ENCODE measurements around the gene TP53INP2.

DNA sequence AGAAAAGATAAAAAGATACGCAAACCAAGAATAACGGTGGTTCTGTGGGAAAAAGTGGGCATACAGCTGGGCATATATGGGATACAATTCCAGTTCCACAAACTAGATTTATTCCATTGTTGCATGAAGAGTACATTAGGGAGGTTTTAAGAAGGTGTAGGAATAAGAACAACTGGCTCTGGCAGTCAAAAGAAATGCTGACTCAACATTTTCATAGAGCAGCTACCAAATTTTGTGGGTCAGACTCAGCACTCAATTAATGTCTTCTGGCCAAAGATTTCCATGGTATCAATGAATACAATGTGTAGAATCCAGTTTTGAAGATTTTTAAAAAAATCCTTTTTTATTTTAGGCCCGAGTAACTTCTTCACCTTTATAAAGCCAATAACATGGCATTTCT, 40.2 kb downstream of the TP53INP2 start:
- TF ChIP-seq, protein P1, sequence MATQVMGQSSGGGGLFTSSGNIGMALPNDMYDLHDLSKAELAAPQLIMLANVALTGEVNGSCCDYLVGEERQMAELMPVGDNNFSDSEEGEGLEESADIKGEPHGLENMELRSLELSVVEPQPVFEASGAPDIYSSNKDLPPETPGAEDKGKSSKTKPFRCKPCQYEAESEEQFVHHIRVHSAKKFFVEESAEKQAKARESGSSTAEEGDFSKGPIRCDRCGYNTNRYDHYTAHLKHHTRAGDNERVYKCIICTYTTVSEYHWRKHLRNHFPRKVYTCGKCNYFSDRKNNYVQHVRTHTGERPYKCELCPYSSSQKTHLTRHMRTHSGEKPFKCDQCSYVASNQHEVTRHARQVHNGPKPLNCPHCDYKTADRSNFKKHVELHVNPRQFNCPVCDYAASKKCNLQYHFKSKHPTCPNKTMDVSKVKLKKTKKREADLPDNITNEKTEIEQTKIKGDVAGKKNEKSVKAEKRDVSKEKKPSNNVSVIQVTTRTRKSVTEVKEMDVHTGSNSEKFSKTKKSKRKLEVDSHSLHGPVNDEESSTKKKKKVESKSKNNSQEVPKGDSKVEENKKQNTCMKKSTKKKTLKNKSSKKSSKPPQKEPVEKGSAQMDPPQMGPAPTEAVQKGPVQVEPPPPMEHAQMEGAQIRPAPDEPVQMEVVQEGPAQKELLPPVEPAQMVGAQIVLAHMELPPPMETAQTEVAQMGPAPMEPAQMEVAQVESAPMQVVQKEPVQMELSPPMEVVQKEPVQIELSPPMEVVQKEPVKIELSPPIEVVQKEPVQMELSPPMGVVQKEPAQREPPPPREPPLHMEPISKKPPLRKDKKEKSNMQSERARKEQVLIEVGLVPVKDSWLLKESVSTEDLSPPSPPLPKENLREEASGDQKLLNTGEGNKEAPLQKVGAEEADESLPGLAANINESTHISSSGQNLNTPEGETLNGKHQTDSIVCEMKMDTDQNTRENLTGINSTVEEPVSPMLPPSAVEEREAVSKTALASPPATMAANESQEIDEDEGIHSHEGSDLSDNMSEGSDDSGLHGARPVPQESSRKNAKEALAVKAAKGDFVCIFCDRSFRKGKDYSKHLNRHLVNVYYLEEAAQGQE (IDR thresholded peaks at IDR 0.05; ENCODE audit: unreplicated experiment) = no peak
- TF ChIP-seq, protein P2, sequence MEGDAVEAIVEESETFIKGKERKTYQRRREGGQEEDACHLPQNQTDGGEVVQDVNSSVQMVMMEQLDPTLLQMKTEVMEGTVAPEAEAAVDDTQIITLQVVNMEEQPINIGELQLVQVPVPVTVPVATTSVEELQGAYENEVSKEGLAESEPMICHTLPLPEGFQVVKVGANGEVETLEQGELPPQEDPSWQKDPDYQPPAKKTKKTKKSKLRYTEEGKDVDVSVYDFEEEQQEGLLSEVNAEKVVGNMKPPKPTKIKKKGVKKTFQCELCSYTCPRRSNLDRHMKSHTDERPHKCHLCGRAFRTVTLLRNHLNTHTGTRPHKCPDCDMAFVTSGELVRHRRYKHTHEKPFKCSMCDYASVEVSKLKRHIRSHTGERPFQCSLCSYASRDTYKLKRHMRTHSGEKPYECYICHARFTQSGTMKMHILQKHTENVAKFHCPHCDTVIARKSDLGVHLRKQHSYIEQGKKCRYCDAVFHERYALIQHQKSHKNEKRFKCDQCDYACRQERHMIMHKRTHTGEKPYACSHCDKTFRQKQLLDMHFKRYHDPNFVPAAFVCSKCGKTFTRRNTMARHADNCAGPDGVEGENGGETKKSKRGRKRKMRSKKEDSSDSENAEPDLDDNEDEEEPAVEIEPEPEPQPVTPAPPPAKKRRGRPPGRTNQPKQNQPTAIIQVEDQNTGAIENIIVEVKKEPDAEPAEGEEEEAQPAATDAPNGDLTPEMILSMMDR (conservative IDR thresholded peaks at IDR 0.05; ENCODE audit: low read depth in 2 of 2) = no peak
